NOMO-1 treated with DMSO at 0.1 percent for 48 hours (cell line): Measurements from ENCODE around the gene ANKRD23.
A peak's percentile ranks its signal among the peaks of the same experiment; 100 is the strongest.
"Not testable (repeated sequence)": the region's sequence is repeated elsewhere in the genome, so short reads cannot be mapped to it uniquely, and the experiment has no call there.

ENCODE experiments used
- DNase-seq: peaks from one replicate; lab custom pipeline; 2025; ENCODE audit not compliant: unreplicated experiment; lab: John Stamatoyannopoulos, UW

The ANKRD23 gene

DNA sequence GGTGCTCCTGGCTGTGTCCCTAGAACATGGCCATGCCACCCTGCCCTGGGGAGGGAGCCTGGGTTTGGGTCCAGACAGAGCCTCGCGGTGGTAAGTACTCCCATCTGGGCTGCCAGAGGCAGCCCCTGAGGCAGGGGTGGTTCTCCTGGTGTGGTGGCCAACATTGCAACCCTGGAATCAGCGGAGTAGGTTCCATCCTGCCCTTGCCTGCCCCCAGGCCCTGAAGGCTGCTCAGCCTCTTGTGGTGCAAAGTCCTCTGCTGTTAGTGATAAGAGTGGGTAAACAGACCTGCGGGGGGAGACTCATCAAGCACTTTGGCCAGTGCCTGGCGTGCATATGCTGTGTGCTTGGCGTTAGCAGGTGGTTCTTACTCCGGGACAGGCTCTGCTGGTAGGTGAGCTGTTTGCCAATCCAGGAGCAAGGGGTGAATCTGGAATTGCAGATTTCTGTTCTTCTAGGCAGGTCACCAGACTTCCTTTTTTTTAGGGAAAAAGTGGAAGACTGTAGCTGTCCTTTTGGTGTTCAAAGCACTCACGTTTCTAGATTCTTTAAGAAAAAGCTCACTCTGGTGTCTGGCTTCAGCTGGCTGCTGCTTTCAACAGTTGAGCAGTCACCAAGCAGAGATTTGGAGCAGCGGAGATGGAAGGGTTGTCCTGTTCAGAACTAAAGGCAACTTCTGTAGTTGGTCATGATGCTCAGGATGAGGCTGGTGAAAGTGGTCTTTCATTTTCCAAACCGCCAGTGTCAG, 24.5 kb downstream of the ANKRD23 start:
- no peak for DNase-seq

- DNase-seq: no peak
Measured at GRCh38 chr2:96817882-96818281, 25.9 kb downstream of the ANKRD23 start.

DNA sequence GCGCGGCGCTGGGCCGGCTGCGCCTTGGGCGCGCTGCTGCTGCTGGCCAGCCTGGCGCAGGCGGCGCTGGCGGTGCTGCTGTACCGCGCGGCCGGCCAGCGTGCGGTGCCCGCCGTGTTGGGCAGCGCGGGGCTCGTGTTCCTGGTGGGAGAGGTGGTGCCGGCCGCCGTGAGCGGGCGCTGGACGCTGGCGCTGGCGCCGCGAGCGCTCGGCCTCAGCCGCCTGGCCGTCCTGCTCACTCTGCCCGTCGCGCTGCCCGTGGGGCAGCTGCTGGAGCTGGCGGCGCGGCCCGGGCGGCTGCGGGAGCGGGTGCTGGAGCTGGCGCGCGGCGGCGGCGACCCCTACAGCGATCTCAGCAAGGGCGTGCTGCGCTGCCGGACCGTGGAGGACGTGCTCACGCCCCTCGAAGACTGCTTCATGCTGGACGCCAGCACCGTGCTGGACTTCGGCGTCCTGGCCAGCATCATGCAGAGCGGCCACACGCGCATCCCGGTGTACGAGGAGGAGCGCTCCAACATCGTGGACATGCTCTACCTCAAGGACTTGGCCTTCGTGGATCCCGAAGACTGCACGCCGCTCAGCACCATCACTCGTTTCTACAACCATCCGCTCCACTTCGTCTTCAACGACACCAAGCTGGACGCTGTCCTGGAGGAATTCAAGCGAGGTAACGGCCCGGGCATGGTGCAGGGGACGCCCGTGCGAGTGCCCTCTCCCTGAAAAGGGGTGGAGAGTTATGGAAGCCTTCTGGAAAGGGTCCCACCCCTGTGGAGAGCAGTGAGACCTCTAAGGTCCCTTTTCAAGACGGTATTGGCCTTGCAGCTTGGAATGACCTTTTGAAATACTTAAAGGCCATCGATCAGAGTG, 26.8 kb downstream of the ANKRD23 start:
- no peak for DNase-seq

GRCh38 chr2:96816127-96816835, 27.5 kb downstream of the ANKRD23 start, which contains the start of gene CNNM3:
CNNM3 (plus strand) TSS chr2:96816268; CDS start chr2:96816278, 10 bp downstream.
- peak; percentile 89 for DNase-seq

GRCh38 chr2:96815326-96816126, 28.3 kb downstream of the ANKRD23 start:
- DNase-seq: peak; percentile 46

DNA sequence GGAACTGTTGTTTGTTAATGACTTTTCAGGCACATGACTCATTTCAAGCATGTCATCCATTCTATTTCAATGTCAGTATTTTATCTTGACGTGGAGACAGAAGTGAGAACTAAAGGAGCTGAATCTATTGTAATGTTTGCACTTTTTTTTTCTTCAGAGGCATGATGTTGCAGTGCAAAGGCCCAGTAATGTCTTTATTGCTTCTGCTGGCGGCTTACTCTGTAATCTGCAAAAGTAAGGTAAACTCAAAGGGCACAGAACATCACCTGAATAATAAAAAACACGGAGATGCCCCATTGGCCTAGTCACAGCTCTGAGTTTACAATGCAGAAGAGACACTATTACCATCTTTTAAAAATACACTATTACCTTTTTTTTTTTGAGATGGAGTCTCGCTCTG, 30.2 kb downstream of the ANKRD23 start:
- DNase-seq: no peak

GRCh38 chr2:96811917-96812316, 31.9 kb downstream of the ANKRD23 start:
- DNase-seq: no peak

- no peak for DNase-seq
Measured at GRCh38 chr2:96810783-96811192, 33.0 kb downstream of the ANKRD23 start.

- no peak for DNase-seq
Measured at GRCh38 chr2:96809951-96810782, 33.7 kb downstream of the ANKRD23 start.

GRCh38 chr2:96809216-96809882, 34.5 kb downstream of the ANKRD23 start:
- DNase-seq: no peak

- no peak for DNase-seq
Measured at GRCh38 chr2:96808176-96808837, 35.5 kb downstream of the ANKRD23 start.

DNA sequence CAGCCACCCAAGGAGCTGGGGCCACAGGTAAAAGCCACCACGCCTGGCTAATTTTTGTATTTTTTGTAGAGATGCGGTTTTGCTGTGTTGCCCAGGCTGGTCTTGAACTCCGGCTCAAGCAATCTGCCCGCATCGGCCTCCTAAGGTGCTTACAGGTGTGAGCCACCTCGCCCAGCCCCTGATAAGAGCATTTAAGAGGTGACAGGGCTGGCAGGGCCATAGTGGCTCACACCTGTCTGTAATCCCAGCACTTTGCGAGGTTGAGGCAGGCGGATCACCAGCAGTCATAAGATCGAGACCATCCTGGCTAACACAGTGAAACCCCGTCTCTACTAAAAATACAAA, 36.7 kb downstream of the ANKRD23 start:
- no peak for DNase-seq

DNA sequence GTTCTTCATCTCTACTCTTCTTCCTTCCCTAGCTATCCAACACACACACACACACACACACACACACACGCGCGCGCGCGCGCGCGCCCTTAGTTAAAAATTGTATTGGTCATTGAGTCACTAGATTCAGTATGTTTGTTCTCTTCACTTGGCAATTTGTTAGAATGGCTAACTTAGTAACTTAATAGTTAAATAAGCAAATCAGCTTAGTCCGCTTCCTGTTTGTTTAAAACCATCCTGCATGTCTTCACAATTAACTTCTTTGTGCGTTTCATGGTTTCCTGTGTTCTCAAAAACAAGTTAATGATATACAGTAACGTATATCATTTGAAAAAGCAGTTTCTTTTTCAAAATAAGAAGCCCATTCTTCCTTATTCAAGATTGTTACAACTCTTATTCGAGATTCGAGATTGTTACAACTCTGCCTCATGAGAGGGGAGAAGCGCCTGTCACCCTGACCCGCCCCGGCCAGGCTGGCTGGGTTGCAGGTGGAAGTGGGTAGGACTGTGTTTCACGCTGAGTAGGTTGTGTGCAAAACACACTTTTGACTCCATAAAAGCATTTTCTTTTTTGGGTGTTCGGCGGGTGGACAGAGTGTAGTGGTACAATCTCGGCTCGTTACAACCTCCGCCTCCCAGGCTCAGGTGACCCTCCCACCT, 37.2 kb downstream of the ANKRD23 start:
- no peak for DNase-seq

DNA sequence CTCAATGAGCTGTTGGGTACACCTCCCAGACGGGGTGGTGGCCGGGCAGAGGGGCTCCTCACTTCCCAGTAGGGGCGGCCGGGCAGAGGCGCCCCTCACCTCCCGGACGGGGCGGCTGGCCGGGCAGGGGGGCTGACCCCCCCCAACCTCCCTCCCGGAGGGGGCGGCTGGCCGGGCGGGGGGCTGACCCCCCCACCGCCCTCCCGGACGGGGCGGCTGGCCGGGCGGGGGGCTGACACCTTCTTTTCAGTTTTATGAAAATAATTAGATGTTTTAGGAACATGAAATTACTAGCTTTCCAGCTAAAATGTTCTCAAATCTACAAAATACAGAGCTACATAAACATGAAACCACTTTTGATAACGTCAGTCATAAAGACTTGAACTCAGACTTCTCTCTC, 37.9 kb downstream of the ANKRD23 start:
- not testable (repeated sequence) for DNase-seq

- DNase-seq: no peak
Measured at GRCh38 chr2:96804986-96805385, 38.8 kb downstream of the ANKRD23 start.

DNA sequence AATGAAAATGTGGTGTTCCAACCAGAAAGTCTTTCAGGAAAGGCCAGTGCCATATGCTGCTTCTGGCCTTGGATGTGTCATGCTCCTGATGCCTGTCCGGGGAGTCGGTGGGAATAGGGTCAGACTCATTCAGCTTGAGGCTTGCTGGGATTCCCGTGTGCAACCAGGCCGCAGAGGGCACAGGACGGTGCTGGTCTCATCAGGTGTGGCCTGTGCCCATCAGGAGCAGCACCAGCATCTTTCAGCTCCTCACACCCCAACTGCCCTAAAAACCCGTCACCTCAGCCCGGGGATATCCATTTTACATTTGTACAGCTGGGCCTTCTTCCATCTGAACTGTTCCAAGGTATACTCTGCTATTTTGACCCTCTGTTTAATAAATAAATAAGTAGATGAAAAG, 41.1 kb downstream of the ANKRD23 start:
- DNase-seq: no peak

DNA sequence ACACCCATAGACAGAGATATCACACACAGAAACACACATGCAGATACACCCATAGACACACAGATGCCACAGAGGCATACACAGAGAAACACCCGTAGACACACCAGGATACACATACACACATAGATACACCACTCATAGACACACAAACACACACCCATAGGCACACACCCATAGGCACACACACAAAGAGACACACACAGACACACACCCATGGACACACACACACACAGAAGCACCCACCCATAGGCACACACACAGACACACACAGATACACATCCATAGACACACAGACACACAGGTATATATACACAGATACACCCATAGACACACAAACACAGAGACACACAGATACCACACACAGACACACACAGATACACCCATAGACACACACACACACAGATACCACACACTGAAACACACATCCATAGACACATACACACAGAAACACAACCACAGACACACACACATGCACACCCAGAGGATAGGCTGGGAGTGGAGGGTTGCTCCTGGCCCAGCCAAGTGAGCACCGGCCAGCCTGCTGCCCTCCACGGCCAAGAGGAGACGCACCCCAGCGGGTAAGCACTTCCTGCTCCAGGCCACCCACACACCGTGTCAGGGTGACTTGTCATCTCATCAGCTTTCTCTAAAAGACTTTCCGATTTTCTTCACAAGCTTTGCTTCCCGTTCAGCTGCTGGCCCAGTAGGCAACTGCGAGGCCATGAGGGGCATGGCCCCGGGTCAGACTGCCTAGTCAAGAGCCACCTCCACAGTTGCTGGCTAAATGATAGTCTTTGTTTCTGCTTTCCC, 41.8 kb downstream of the ANKRD23 start:
- DNase-seq: no peak
